CD4-positive, CD25-positive, alpha-beta regulatory T cell (primary cell): Measurements from ENCODE around the gene PPFIA1. TPM values are rescaled to one million over a fixed set of nuclear protein-coding genes. Genes with fewer than 3 reads are reported as not detected.

Source experiments
- ATAC-seq, 2 donors: fragments of 150-1000 bp; cut with Tn5 transposase; one replicate each; pipeline ENCODE4 v1.10.0; 2021; ENCODE audit warnings: low read depth in 2 of 2, moderate number of reproducible peaks in 2 of 2, moderate library complexity in 1 of 2
- DNase-seq, 3 donors: peaks; one replicate each; pipeline versions ENCODE4 v3.0.0 to v3.0.0-alpha.2; 2012 to 2022; ENCODE audit warnings: mixed read lengths in 1 of 3
- H3K27ac ChIP-seq: one replicate; pipeline ENCODE4 v1.7.0; 2013; ENCODE audit warnings: mild to moderate bottlenecking, low read length; ENCODE audit not compliant: insufficient read depth, poor library complexity, severe bottlenecking
- H3K27me3 ChIP-seq: one replicate; pipeline ENCODE4 v1.7.0; 2013; ENCODE audit warnings: low read length; ENCODE audit not compliant: control insufficient read depth, insufficient read depth
- H3K36me3 ChIP-seq: one replicate; pipeline ENCODE4 v1.7.0; 2013; ENCODE audit warnings: mild to moderate bottlenecking, low read length, moderate library complexity; ENCODE audit not compliant: control insufficient read depth, insufficient read depth
- H3K4me1 ChIP-seq: 2 replicates; pipeline ENCODE4 v1.7.0; 2013; ENCODE audit warnings: mild to moderate bottlenecking, low read length; ENCODE audit not compliant: insufficient read depth, control insufficient read depth, poor library complexity, severe bottlenecking
- H3K4me3 ChIP-seq: one replicate; pipeline ENCODE4 v1.7.0; 2013; ENCODE audit warnings: low read depth, mild to moderate bottlenecking, low read length, moderate library complexity
- H3K9me3 ChIP-seq, 2 experiments: 1 replicate in 1 of 2; 2 replicates in 1 of 2; pipeline ENCODE4 v1.7.0; 2013; ENCODE audit warnings: low read length in 2 of 2, mild to moderate bottlenecking in 1 of 2, moderate library complexity in 1 of 2; ENCODE audit not compliant: control insufficient read depth in 2 of 2
- H3K27ac Mint-ChIP-seq, 3 donors: one replicate each; pipeline ENCODE4 v1.8.0; 2020 to 2022; ENCODE audit warnings: mild to moderate bottlenecking in 3 of 3, mixed read lengths in 3 of 3, moderate library complexity in 2 of 3
- H3K27me3 Mint-ChIP-seq: one replicate; pipeline ENCODE4 v1.8.0; 2022; ENCODE audit warnings: mild to moderate bottlenecking, mixed read lengths
- H3K36me3 Mint-ChIP-seq: one replicate; pipeline ENCODE4 v1.8.0; 2020; ENCODE audit warnings: mixed read lengths
- H3K4me1 Mint-ChIP-seq, 4 donors: one replicate each; pipeline ENCODE4 v1.8.0; 2020 to 2022; ENCODE audit warnings: mixed read lengths in 4 of 4, mild to moderate bottlenecking in 1 of 4
- H3K4me3 Mint-ChIP-seq, 4 donors: one replicate each; pipeline ENCODE4 v1.8.0; 2020 to 2022; ENCODE audit warnings: mild to moderate bottlenecking in 4 of 4, mixed read lengths in 4 of 4, moderate library complexity in 3 of 4
- H3K9me3 Mint-ChIP-seq, 7 donors: one replicate each; pipeline ENCODE4 v1.8.0; 2020 to 2022; ENCODE audit warnings: mixed read lengths in 7 of 7, mild to moderate bottlenecking in 3 of 7, moderate library complexity in 2 of 7
- polyA plus RNA-seq, 4 donors: library from polyadenylated mRNA; unstranded; fragments of 300-500 nt; fragmentation: Illumina TruSeq; gene quantifications; one replicate each; pipeline ENCODE4 v1.2.3, GENCODE V29; 2021
- total RNA-seq: library from RNA; stranded (reverse); gene quantifications from one replicate; pipeline ENCODE4 v1.2.3, GENCODE V29; 2022

The PPFIA1 gene
- total and polyA plus RNA-seq, 5 donors from 2014 or later, result 7.9 to 62.6 (median 11.3) TPM

GRCh38 chr11:70299636-70300035 is 29.1 kb downstream of the PPFIA1 start:
- ATAC-seq (no peak), DNase-seq (no peak)
- Histone ChIP-seq H3K36me3 (peaks cover 21% of the 10 kb centered on the region), H3K27ac (no peak overlapping the region), H3K4me3 (no peak overlapping the region), H3K27me3 (no peaks in the 10 kb centered on the region), H3K4me1 (no peaks in the 10 kb centered on the region), H3K9me3 (no peaks in the 10 kb centered on the region)
- H3K4me3 Mint-ChIP-seq, result no peak overlapping the region
- H3K36me3 Mint-ChIP-seq, result peaks cover 22% of the 10 kb centered on the region
- H3K27ac Mint-ChIP-seq, result peak overlapping the region in 1 of 3 donors; percentile 36
- H3K27me3 Mint-ChIP-seq, result no peaks in the 10 kb centered on the region
- peaks cover 0 to 1% (median 0%) of the 10 kb centered on the region in 7 donors for H3K9me3 Mint-ChIP-seq
- peaks cover 6 to 19% (median 15%) of the 10 kb centered on the region in 4 donors for H3K4me1 Mint-ChIP-seq

- H3K9me3 Mint-ChIP-seq, result peaks cover 0 to 1% (median 0%) of the 10 kb centered on the region in 7 donors
- DNase-seq, result no peak
- Histone ChIP-seq H3K27me3 (no peaks in the 10 kb centered on the region), H3K4me3 (no peak overlapping the region), H3K9me3 (no peaks in the 10 kb centered on the region), H3K27ac (no peak overlapping the region), H3K4me1 (no peaks in the 10 kb centered on the region), H3K36me3 (peaks cover 21% of the 10 kb centered on the region)
- H3K4me1 Mint-ChIP-seq, result peaks cover 6 to 24% (median 17%) of the 10 kb centered on the region in 4 donors
- peaks cover 22% of the 10 kb centered on the region for H3K36me3 Mint-ChIP-seq
- ATAC-seq, result no peak
- H3K4me3 Mint-ChIP-seq, result no peak overlapping the region
- no peaks in the 10 kb centered on the region for H3K27me3 Mint-ChIP-seq
- H3K27ac Mint-ChIP-seq, result peak overlapping the region in 1 of 3 donors; percentile 15
Measured at GRCh38 chr11:70301191-70301590, 30.7 kb downstream of the PPFIA1 start.

- H3K9me3 Mint-ChIP-seq, result no peaks in the 10 kb centered on the region
- H3K4me1 Mint-ChIP-seq, result peaks cover 6 to 27% (median 17%) of the 10 kb centered on the region in 4 donors
- ATAC-seq (no peak), DNase-seq (no peak)
- H3K36me3 Mint-ChIP-seq, result peaks cover 25% of the 10 kb centered on the region
- Histone ChIP-seq H3K9me3 (no peaks in the 10 kb centered on the region), H3K4me1 (no peaks in the 10 kb centered on the region), H3K27me3 (no peaks in the 10 kb centered on the region), H3K36me3 (peaks cover 21% of the 10 kb centered on the region), H3K4me3 (no peak overlapping the region), H3K27ac (no peak overlapping the region)
- H3K27me3 Mint-ChIP-seq, result no peaks in the 10 kb centered on the region
- no peak overlapping the region for H3K4me3 Mint-ChIP-seq
- peak overlapping the region in 1 of 3 donors; percentile 51 for H3K27ac Mint-ChIP-seq
Measured at GRCh38 chr11:70301721-70302418, 31.4 kb downstream of the PPFIA1 start.

DNA sequence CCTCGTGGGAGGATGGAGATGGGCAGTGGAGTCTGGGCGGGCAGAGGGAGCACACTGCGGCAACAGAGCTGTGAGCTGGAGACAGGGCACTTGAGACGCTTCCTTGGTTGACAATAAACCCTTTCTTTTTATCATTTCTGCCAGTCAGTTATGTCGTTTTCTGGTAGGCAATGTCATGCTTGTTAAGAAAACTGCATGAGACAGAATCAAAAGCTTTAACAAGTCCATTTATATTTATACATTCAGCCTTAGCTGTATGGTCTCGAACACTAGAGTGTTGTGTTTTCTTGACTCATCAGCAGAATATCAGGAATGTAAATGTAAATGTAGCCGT is 31.9 kb downstream of the PPFIA1 start:
- peaks cover 28% of the 10 kb centered on the region for H3K36me3 Mint-ChIP-seq
- no peak overlapping the region for H3K27ac ChIP-seq
- no peaks in the 10 kb centered on the region for H3K9me3 Mint-ChIP-seq
- H3K27me3 Mint-ChIP-seq, result no peaks in the 10 kb centered on the region
- peaks cover 3 to 28% (median 17%) of the 10 kb centered on the region in 4 donors for H3K4me1 Mint-ChIP-seq
- ATAC-seq (no peak), DNase-seq (no peak)
- no peaks in the 10 kb centered on the region for H3K27me3 ChIP-seq
- no peaks in the 10 kb centered on the region for H3K9me3 ChIP-seq
- H3K36me3 ChIP-seq, result peaks cover 20% of the 10 kb centered on the region
- no peak overlapping the region for H3K4me3 Mint-ChIP-seq
- H3K27ac Mint-ChIP-seq, result no peak overlapping the region
- no peak overlapping the region for H3K4me3 ChIP-seq
- H3K4me1 ChIP-seq, result no peaks in the 10 kb centered on the region

DNA sequence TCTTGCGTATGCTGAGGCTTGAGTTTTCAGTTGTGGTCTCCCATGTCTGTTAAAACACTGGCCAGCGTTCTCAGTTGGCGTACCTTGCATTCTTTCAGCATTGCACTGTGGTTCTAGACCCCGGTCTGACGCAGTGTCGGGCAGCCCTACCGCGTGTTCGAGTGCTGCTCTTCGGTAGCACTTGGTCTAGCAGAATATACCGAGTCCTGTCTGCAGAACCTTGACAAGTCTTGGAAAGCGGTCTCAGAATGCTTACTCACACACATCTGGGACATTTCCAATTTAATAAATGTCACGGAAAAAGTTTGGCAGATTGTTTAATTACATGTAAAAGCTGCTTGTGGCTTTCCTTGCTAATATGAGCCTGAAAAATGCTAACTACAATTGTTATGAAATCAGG is 32.6 kb downstream of the PPFIA1 start:
- no peaks in the 10 kb centered on the region for H3K27me3 ChIP-seq
- peaks cover 21% of the 10 kb centered on the region for H3K36me3 Mint-ChIP-seq
- peaks cover 0 to 24% (median 13%) of the 10 kb centered on the region in 4 donors for H3K4me1 Mint-ChIP-seq
- no peak overlapping the region for H3K4me3 Mint-ChIP-seq
- no peak overlapping the region for H3K4me3 ChIP-seq
- no peaks in the 10 kb centered on the region for H3K9me3 Mint-ChIP-seq
- no peak overlapping the region for H3K27ac ChIP-seq
- no peak overlapping the region for H3K27ac Mint-ChIP-seq
- peaks cover 16% of the 10 kb centered on the region for H3K36me3 ChIP-seq
- DNase-seq (no peak), ATAC-seq (no peak)
- no peaks in the 10 kb centered on the region for H3K4me1 ChIP-seq
- no peaks in the 10 kb centered on the region for H3K9me3 ChIP-seq
- no peaks in the 10 kb centered on the region for H3K27me3 Mint-ChIP-seq

- Mint-ChIP-seq H3K4me1 (peaks cover 0 to 18% (median 11%) of the 10 kb centered on the region in 4 donors), H3K36me3 (peaks cover 14% of the 10 kb centered on the region), H3K27me3 (no peaks in the 10 kb centered on the region), H3K4me3 (no peak overlapping the region), H3K9me3 (no peaks in the 10 kb centered on the region), H3K27ac (no peak overlapping the region)
- DNase-seq (no peak), ATAC-seq (no peak)
- Histone ChIP-seq H3K36me3 (peaks cover 9% of the 10 kb centered on the region), H3K27ac (no peak overlapping the region), H3K9me3 (no peaks in the 10 kb centered on the region), H3K4me1 (no peaks in the 10 kb centered on the region), H3K27me3 (no peaks in the 10 kb centered on the region), H3K4me3 (no peak overlapping the region)
Measured at GRCh38 chr11:70304208-70304603, 33.7 kb downstream of the PPFIA1 start.

- no peak overlapping the region for H3K4me3 Mint-ChIP-seq
- Histone ChIP-seq H3K4me3 (no peak overlapping the region), H3K27ac (no peak overlapping the region), H3K4me1 (no peaks in the 10 kb centered on the region), H3K9me3 (no peaks in the 10 kb centered on the region), H3K27me3 (no peaks in the 10 kb centered on the region), H3K36me3 (peaks cover 5% of the 10 kb centered on the region)
- DNase-seq (no peak), ATAC-seq (no peak)
- H3K27ac Mint-ChIP-seq, result no peak overlapping the region
- H3K36me3 Mint-ChIP-seq, result peaks cover 18% of the 10 kb centered on the region
- H3K27me3 Mint-ChIP-seq, result no peaks in the 10 kb centered on the region
- H3K9me3 Mint-ChIP-seq, result no peaks in the 10 kb centered on the region
- H3K4me1 Mint-ChIP-seq, result peaks cover 0 to 23% (median 11%) of the 10 kb centered on the region in 4 donors
Measured at GRCh38 chr11:70305501-70305900, 35.0 kb downstream of the PPFIA1 start.

DNA sequence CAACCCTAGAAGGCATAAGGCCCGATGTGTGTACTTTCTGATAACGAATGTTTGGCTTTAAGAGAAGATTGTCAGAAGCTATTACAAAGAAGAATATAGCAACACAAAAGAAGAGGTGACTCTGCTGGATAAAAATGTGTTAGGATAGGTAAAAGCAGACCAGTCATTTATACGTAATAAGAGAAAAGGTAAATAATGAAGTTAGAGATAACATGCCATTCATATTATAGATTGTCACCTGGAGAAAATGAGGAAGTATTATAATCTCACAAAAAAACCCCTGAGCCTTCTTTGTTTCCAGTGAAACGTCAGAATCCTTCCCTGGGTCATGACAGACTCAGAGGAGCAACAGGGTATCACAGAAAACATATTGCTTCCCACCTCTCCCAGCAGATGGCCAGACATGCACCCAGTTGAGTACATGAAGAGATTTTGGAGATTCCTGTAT is 36.1 kb downstream of the PPFIA1 start:
- Mint-ChIP-seq H3K9me3 (peaks cover 0 to 1% (median 0%) of the 10 kb centered on the region in 7 donors), H3K27me3 (no peaks in the 10 kb centered on the region), H3K4me1 (peaks cover 0 to 23% (median 7%) of the 10 kb centered on the region in 4 donors), H3K27ac (no peak overlapping the region), H3K4me3 (no peak overlapping the region), H3K36me3 (peaks cover 21% of the 10 kb centered on the region)
- ATAC-seq (no peak), DNase-seq (no peak)
- no peak overlapping the region for H3K4me3 ChIP-seq
- peaks cover 5% of the 10 kb centered on the region for H3K36me3 ChIP-seq
- H3K9me3 ChIP-seq, result no peaks in the 10 kb centered on the region
- H3K4me1 ChIP-seq, result no peaks in the 10 kb centered on the region
- H3K27ac ChIP-seq, result no peak overlapping the region
- H3K27me3 ChIP-seq, result no peaks in the 10 kb centered on the region
